HG03558 (cell line): ENCODE results near the gene DSC2.
"Not testable (repeated sequence)": the region's sequence is repeated elsewhere in the genome, so short reads cannot be mapped to it uniquely, and the experiment has no call there.

Experiments
- ATAC-seq: cut with Tn5 transposase; IDR thresholded peaks from one replicate; pipeline ENCODE4 v1.9.1; 2021; ENCODE audit warnings: moderate number of reproducible peaks; ENCODE audit not compliant: unreplicated experiment; ENCODE audit errors: extremely low read depth

The DSC2 gene

GRCh38 chr18:31102025-31102684 lies at the start of gene DSC2:
Gene DSC2, minus strand, starts transcription at chr18:31102421. Its CDS starts 450 bp downstream, at chr18:31101971.
- ATAC-seq = no peak

- no peak for ATAC-seq
These were observed 47.1 kb upstream of the DSC2 start for GRCh38 chr18:31149351-31149750.

GRCh38 chr18:31148600-31148999 lies 46.4 kb upstream of the DSC2 start:
- no peak for ATAC-seq

- no peak for ATAC-seq
These were observed 44.6 kb upstream of the DSC2 start for GRCh38 chr18:31146809-31147208.

- ATAC-seq = no peak
These were observed 40.8 kb upstream of the DSC2 start for GRCh38 chr18:31143025-31143424.

GRCh38 chr18:31138709-31139108 lies 36.5 kb upstream of the DSC2 start:
- no peak for ATAC-seq

GRCh38 chr18:31134988-31135529 lies 32.8 kb upstream of the DSC2 start:
- no peak for ATAC-seq

- ATAC-seq = no peak
These were observed 27.3 kb upstream of the DSC2 start for GRCh38 chr18:31129398-31130115.

GRCh38 chr18:31125878-31126277 lies 23.7 kb upstream of the DSC2 start:
- no peak for ATAC-seq

GRCh38 chr18:31123125-31123524 lies 20.9 kb upstream of the DSC2 start:
- ATAC-seq = not testable (repeated sequence)

- no peak for ATAC-seq
These were observed 18.4 kb upstream of the DSC2 start for GRCh38 chr18:31120594-31120993.

- no peak for ATAC-seq
These were observed 14.8 kb upstream of the DSC2 start for GRCh38 chr18:31116853-31117595.

GRCh38 chr18:31112804-31113203 lies 10.6 kb upstream of the DSC2 start:
- ATAC-seq = no peak

GRCh38 chr18:31105733-31106132 lies 3.5 kb upstream of the DSC2 start:
- no peak for ATAC-seq

GRCh38 chr18:31104444-31104843 lies 2.2 kb upstream of the DSC2 start:
- no peak for ATAC-seq

GRCh38 chr18:31103423-31103822 lies 1.2 kb upstream of the DSC2 start:
- no peak for ATAC-seq

- no peak for ATAC-seq
These were observed 720 bp upstream of the DSC2 start for GRCh38 chr18:31102941-31103340.

GRCh38 chr18:31101183-31102024 lies 817 bp downstream of the DSC2 start:
- no peak for ATAC-seq

GRCh38 chr18:31100436-31101182 lies 1.6 kb downstream of the DSC2 start:
- no peak for ATAC-seq
